ENCODE data around the gene GALNT6.
A peak's percentile ranks its signal among the peaks of the same experiment; 100 is the strongest.
"Not testable (repeated sequence)": the region's sequence is repeated elsewhere in the genome, so short reads cannot be mapped to it uniquely, and the experiment has no call there.

The GALNT6 gene

GRCh38 chr12:51357374-51358047, 33.7 kb downstream of the GALNT6 start:
- peak in 1 of 2 experiments; percentile 29 for DNase-seq

- DNase-seq, result peak in 1 of 2 experiments; percentile 68
These were observed 39.2 kb downstream of the GALNT6 start for GRCh38 chr12:51351913-51352532.

- no peak for DNase-seq
These were observed 42.2 kb downstream of the GALNT6 start for GRCh38 chr12:51349026-51349425.

GRCh38 chr12:51348116-51348515, 43.1 kb downstream of the GALNT6 start:
- DNase-seq, result no peak

- DNase-seq, result no peak
These were observed 44.6 kb downstream of the GALNT6 start, which contains the start of gene CELA1 for GRCh38 chr12:51346581-51346980. TSS of gene CELA1 (minus strand) at chr12:51346679. CDS start at chr12:51346638, 41 bp downstream.

- DNase-seq, result no peak
These were observed 45.5 kb downstream of the GALNT6 start for GRCh38 chr12:51345681-51346080.

- DNase-seq, result no peak
These were observed 48.0 kb downstream of the GALNT6 start for GRCh38 chr12:51343201-51343600.

GRCh38 chr12:51342416-51342815, 48.8 kb downstream of the GALNT6 start:
- no peak for DNase-seq

GRCh38 chr12:51341251-51342007, 49.8 kb downstream of the GALNT6 start:
- DNase-seq, result peak; percentile 56 to 79

- DNase-seq, result no peak
These were observed 51.5 kb downstream of the GALNT6 start for GRCh38 chr12:51339750-51340149.

- not testable (repeated sequence) for DNase-seq
These were observed 53.9 kb downstream of the GALNT6 start for GRCh38 chr12:51337336-51337735.

- DNase-seq, result no peak
These were observed 55.3 kb downstream of the GALNT6 start for GRCh38 chr12:51335931-51336330.

GRCh38 chr12:51334764-51335163, 56.4 kb downstream of the GALNT6 start:
- no peak for DNase-seq

- no peak for DNase-seq
These were observed 57.7 kb downstream of the GALNT6 start for GRCh38 chr12:51333536-51333935.

- DNase-seq, result no peak
These were observed 61.0 kb downstream of the GALNT6 start for GRCh38 chr12:51330186-51330585.

GRCh38 chr12:51329742-51330141, 61.5 kb downstream of the GALNT6 start:
- DNase-seq, result no peak

GRCh38 chr12:51328587-51328986, 62.6 kb downstream of the GALNT6 start:
- no peak for DNase-seq

- DNase-seq, result no peak
These were observed 64.3 kb downstream of the GALNT6 start for GRCh38 chr12:51326698-51327439.

GRCh38 chr12:51324953-51325352, 66.3 kb downstream of the GALNT6 start:
- DNase-seq, result no peak

- DNase-seq, result no peak
These were observed 67.0 kb downstream of the GALNT6 start, which contains the start of gene BIN2 for GRCh38 chr12:51323966-51324895. TSS of gene BIN2 (minus strand) at chr12:51324174. CDS start at chr12:51324102, 72 bp downstream.

- DNase-seq, result no peak
These were observed 67.8 kb downstream of the GALNT6 start for GRCh38 chr12:51323317-51323960.

All from NCI-H526 (cell line).